Measurements from ENCODE around the gene RAD51B. TPM values are rescaled to one million over a fixed set of nuclear protein-coding genes. Genes with fewer than 3 reads are reported as not detected.
"Not testable (repeated sequence)": the region's sequence is repeated elsewhere in the genome, so short reads cannot be mapped to it uniquely, and the experiment has no call there.

The RAD51B gene
- total and polyA plus RNA-seq, 2 experiments from 2014 or later, result 10.1 to 18.0 TPM

DNA sequence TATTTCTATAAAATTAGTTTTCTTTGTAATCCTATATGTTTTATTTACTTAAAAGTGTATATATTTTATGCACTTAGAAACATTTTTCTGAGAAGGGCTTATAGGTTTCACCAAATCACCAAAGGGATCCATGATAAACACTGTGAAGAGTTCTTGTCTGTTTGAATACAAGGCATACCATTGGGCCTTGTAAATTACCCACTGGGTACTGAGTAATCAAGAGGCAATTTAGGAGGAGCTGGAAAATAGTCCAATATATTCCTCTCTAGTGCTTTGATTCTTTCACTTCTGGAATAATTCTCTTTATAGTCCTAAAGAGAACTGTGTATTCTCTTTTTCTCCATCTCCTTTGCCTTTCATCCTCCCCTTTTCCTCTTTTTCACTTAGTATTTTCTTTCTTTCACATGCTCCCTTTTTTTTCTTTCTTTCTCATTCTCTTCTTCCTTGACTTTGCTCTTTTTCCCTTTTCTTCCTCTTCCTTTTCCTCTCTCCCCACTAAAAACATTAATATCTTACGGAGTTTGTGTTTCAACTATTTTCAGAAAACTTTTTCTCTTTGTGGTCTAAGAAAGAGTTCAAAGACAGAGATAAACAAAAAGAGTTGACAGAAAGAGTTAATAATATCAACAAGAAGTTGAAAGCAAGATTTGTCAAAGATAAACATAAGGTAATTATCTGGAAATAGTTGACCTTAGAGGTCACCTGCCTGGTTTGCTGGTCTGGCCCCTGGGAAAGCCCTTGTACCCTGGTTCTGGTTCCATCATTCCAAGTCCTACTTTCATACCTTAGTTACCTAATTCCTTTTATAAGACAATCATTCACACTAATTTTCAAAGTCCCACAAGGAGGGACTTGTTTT, 435.3 kb downstream of the RAD51B start:
- Histone ChIP-seq H3K27me3 (no peaks in the 10 kb centered on the region), H3K36me3 (replicated peaks; ENCODE audit: insufficient read depth, low read depth) (no peaks in the 10 kb centered on the region), H3K4me2 (no peak overlapping the region), H3K27ac (peak overlapping the region; percentile 56), H3K4me3 (no peak overlapping the region), H3K9me3 (ENCODE audit: low read depth) (no peaks in the 10 kb centered on the region), H4K20me1 (ENCODE audit: insufficient read depth, poor library complexity, severe bottlenecking) (no peaks in the 10 kb centered on the region), H3K9me2 (replicated peaks; ENCODE audit: insufficient read depth) (no peaks in the 10 kb centered on the region), H2AFZ (no peak overlapping the region), H3K79me2 (peaks cover 4% of the 10 kb centered on the region), H3K4me1 (ENCODE audit: insufficient read depth) (peaks cover 40% of the 10 kb centered on the region)
- no peak for DNase-seq (ENCODE audit: low spot score)
- 79% methylated on average over 1 of the region's 1 CpG for WGBS (ENCODE audit: low lambda C conversion rate, missing lambda C conversion rate)
- no peak for TF ChIP-seq EZH2 (IDR thresholded peaks at IDR 0.05; ENCODE audit: borderline replicate concordance)
- TF ChIP-seq, protein P1, sequence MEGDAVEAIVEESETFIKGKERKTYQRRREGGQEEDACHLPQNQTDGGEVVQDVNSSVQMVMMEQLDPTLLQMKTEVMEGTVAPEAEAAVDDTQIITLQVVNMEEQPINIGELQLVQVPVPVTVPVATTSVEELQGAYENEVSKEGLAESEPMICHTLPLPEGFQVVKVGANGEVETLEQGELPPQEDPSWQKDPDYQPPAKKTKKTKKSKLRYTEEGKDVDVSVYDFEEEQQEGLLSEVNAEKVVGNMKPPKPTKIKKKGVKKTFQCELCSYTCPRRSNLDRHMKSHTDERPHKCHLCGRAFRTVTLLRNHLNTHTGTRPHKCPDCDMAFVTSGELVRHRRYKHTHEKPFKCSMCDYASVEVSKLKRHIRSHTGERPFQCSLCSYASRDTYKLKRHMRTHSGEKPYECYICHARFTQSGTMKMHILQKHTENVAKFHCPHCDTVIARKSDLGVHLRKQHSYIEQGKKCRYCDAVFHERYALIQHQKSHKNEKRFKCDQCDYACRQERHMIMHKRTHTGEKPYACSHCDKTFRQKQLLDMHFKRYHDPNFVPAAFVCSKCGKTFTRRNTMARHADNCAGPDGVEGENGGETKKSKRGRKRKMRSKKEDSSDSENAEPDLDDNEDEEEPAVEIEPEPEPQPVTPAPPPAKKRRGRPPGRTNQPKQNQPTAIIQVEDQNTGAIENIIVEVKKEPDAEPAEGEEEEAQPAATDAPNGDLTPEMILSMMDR (IDR thresholded peaks at IDR 0.05; ENCODE audit: poor library complexity), result no peak
- TF ChIP-seq EZH2phosphoT487 (IDR thresholded peaks at IDR 0.05; ENCODE audit: low read depth, severe bottlenecking, unreplicated experiment), result no peak

DNA sequence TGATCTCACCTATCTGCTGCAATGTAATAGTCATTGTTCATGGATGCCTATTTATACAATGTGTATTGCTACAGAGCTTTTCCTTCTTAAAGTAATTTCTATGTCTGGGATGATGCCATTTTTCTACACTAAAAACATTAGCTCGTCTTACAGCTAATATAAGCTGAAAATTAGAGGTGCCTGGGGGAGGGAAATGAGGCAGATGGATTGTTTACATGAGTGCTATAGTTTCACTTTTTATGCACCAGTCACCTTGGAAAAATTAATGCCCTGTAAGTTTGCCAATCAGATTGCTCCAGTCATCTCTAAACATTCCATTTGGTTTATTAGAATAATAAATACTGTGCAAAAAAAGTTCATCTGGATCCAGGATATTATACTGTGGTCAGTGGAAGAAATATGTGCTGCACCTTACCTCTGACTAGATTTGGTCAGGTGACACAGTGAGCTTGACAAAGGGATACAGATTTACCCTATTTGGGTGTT, 436.2 kb downstream of the RAD51B start:
- Histone ChIP-seq H3K4me1 (ENCODE audit: insufficient read depth) (peaks cover 35% of the 10 kb centered on the region), H3K9me3 (ENCODE audit: low read depth) (no peaks in the 10 kb centered on the region), H2AFZ (no peak overlapping the region), H3K4me3 (no peak overlapping the region), H3K79me2 (peaks cover 4% of the 10 kb centered on the region), H3K27ac (peak overlapping the region; percentile 56), H3K4me2 (no peak overlapping the region), H3K27me3 (no peaks in the 10 kb centered on the region), H3K9me2 (replicated peaks; ENCODE audit: insufficient read depth) (no peaks in the 10 kb centered on the region), H4K20me1 (ENCODE audit: insufficient read depth, poor library complexity, severe bottlenecking) (no peaks in the 10 kb centered on the region), H3K36me3 (replicated peaks; ENCODE audit: insufficient read depth, low read depth) (no peaks in the 10 kb centered on the region)
- no peak for DNase-seq (ENCODE audit: low spot score)
- WGBS (ENCODE audit: low lambda C conversion rate, missing lambda C conversion rate), result 52% methylated on average over 1 of the region's 1 CpG
- no peak for TF ChIP-seq EZH2 (IDR thresholded peaks at IDR 0.05; ENCODE audit: borderline replicate concordance)
- no peak for TF ChIP-seq EZH2phosphoT487 (IDR thresholded peaks at IDR 0.05; ENCODE audit: low read depth, severe bottlenecking, unreplicated experiment)
- TF ChIP-seq, protein P1 (IDR thresholded peaks at IDR 0.05; ENCODE audit: poor library complexity), result no peak

DNA sequence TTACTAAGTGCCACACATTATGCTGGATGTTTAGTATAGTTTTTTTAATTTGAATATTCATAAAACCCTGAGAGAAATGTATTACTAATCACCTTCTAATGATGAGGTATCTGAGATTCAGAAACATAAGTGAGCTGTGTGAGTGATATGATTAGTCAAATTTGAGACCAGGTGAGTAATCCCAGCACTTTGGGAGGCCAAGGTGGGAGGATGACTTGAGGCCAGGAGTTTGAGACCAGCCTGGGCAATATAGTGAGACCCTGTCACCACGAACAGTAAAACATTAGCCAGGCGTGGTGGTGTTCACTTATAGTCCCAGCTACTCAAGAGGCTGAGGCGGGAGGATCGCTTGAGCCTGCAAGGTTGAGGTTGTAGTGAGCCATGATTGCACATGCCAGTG, 438.4 kb downstream of the RAD51B start:
- Histone ChIP-seq H3K4me3 (no peak overlapping the region), H3K27ac (no peak overlapping the region), H3K9me3 (ENCODE audit: low read depth) (no peaks in the 10 kb centered on the region), H2AFZ (no peak overlapping the region), H3K27me3 (no peaks in the 10 kb centered on the region), H3K4me1 (ENCODE audit: insufficient read depth) (peaks cover 29% of the 10 kb centered on the region), H3K79me2 (peaks cover 4% of the 10 kb centered on the region), H4K20me1 (ENCODE audit: insufficient read depth, poor library complexity, severe bottlenecking) (no peaks in the 10 kb centered on the region), H3K36me3 (replicated peaks; ENCODE audit: insufficient read depth, low read depth) (no peaks in the 10 kb centered on the region), H3K9me2 (replicated peaks; ENCODE audit: insufficient read depth) (no peaks in the 10 kb centered on the region), H3K4me2 (no peak overlapping the region)
- TF ChIP-seq EZH2 (IDR thresholded peaks at IDR 0.05; ENCODE audit: borderline replicate concordance), result no peak
- TF ChIP-seq, protein P1 (IDR thresholded peaks at IDR 0.05; ENCODE audit: poor library complexity), result no peak
- TF ChIP-seq EZH2phosphoT487 (IDR thresholded peaks at IDR 0.05; ENCODE audit: low read depth, severe bottlenecking, unreplicated experiment), result no peak
- WGBS (ENCODE audit: low lambda C conversion rate, missing lambda C conversion rate), result 96% methylated on average over 4 of the region's 4 CpGs
- DNase-seq (ENCODE audit: low spot score), result no peak

DNA sequence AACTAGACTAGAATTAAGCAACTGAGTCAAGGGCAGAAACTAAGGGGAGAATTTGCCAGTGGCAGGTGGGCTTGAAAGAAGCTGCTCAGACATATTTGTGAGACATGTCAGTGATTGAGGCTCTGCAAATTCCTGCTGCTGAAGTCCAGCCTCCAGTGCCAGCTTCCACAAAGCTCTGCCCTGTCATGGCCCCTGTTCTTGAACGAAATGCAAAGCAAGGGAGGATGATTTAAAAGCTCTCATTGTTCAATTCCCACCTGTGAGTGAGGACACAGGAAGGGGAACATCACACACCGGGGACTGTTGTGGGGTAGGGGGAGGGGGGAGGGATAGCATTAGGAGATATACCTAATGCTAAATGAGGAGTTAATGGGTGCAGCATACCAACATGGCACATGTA, 439.4 kb downstream of the RAD51B start:
- 92% methylated on average over 2 of the region's 2 CpGs for WGBS (ENCODE audit: low lambda C conversion rate, missing lambda C conversion rate)
- H4K20me1 ChIP-seq (ENCODE audit: insufficient read depth, poor library complexity, severe bottlenecking); H3K36me3 ChIP-seq (replicated peaks; ENCODE audit: insufficient read depth, low read depth); H3K4me3 ChIP-seq; H2AFZ ChIP-seq; DNase-seq (ENCODE audit: low spot score); H3K27ac ChIP-seq; H3K79me2 ChIP-seq; H3K4me2 ChIP-seq; H3K27me3 ChIP-seq; H3K9me3 ChIP-seq (ENCODE audit: low read depth); H3K9me2 ChIP-seq (replicated peaks; ENCODE audit: insufficient read depth): not testable (repeated sequence)
- peaks cover 33% of the 10 kb centered on the region for H3K4me1 ChIP-seq (ENCODE audit: insufficient read depth)

Data from hepatocyte (in vitro differentiated cells).